ENCODE measurements around the gene BBLN. TPM values are rescaled to one million over a fixed set of nuclear protein-coding genes. Genes with fewer than 3 reads are reported as not detected.

The BBLN gene
- total and polyA plus RNA-seq, 2 of the 4 experiments (the other 2 are of a cell fraction): 25.1 to 103 TPM

- Histone ChIP-seq H3K27ac (ENCODE audit: insufficient read depth, low read length) (no peak overlapping the region), H3K9me1 (ENCODE audit: insufficient read depth, low read length) (peaks cover 10% of the 10 kb centered on the region), H2BK20ac (ENCODE audit: low read depth, low read length) (no peak overlapping the region), H3K79me1 (ENCODE audit: low read depth in 1 of 2, low read length in 2 of 2) (peaks cover 9 to 39% of the 10 kb centered on the region in 2 experiments; a peak in 3 of 4 replicates), H3K4me3 (ENCODE audit: insufficient read depth, low read depth, low read length) (no peak overlapping the region), H2AK5ac (ENCODE audit: low read depth, low read length) (no peak overlapping the region), H4K5ac (ENCODE audit: low read depth, low read length) (no peak overlapping the region), H4K8ac (ENCODE audit: low read depth in 2 of 2, low read length in 2 of 2) (no peak overlapping the region), H4K20me1 (ENCODE audit: insufficient read depth, low read length) (peaks cover 17% of the 10 kb centered on the region; the same call in 1 of the 2 replicates), H2AFZ (replicated peaks; ENCODE audit: low read length, poor library complexity) (peak overlapping the region; percentile 33), H3K9me3 (ENCODE audit: control insufficient read depth, insufficient read depth, low read length) (no peaks in the 10 kb centered on the region), H3K4me2 (ENCODE audit: low read depth, low read length) (no peak overlapping the region), H2AK9ac (replicated peaks; ENCODE audit: low read depth, low read length, poor library complexity) (peak overlapping the region; percentile 55), H3K56ac (ENCODE audit: extremely low read depth, insufficient read depth, low read length) (no peak overlapping the region), H3K4ac (ENCODE audit: low read depth, low read length) (no peak overlapping the region), H2BK15ac (ENCODE audit: low read depth, low read length) (no peak overlapping the region), H4K91ac (ENCODE audit: insufficient read depth, low read depth, low read length) (no peak overlapping the region), H3K23ac (ENCODE audit: low read depth, low read length) (no peak overlapping the region), H3K36me3 (ENCODE audit: control insufficient read depth, insufficient read depth, low read length) (peaks cover 24% of the 10 kb centered on the region), H2BK5ac (ENCODE audit: low read depth, low read length, poor library complexity, severe bottlenecking) (no peak overlapping the region), H3K14ac (replicated peaks; ENCODE audit: low read depth, low read length) (no peak overlapping the region), H3K9ac (ENCODE audit: low read depth, low read length) (no peak overlapping the region), H3K4me1 (ENCODE audit: control insufficient read depth, insufficient read depth, low read length) (peaks cover 10% of the 10 kb centered on the region; the same call in 1 of the 2 replicates), H3K27me3 (ENCODE audit: control insufficient read depth, insufficient read depth, low read length) (no peaks in the 10 kb centered on the region), H2BK120ac (ENCODE audit: low read depth, low read length) (no peak overlapping the region), H3K18ac (ENCODE audit: low read depth, low read length) (no peak overlapping the region)
- DNase-seq (peak; percentile 45), ATAC-seq (ENCODE audit: low read depth) (no peak)
- in situ Hi-C loops (cut with MboI; ENCODE audit: low sequenced_read_pairs): no loop called here
- no TSS peak for BruUV-seq (replicated peaks)
- ChIA-PET CTCF (interaction anchor here (0.7 to 0.9 kb wide), 2 partner anchors 12 to 90 kb away, joined by 3 read pairs; no protein-coding TSS in a partner anchor), POLR2A (ENCODE audit: unreplicated experiment) (no interaction called here)
- dilution Hi-C loops (cut with HindIII; ENCODE audit: low sequenced_read_pairs, unreplicated experiment): no loop called here
- intact Hi-C loops (cut with micrococcal nuclease): no loop called here
- 100% methylated on average over 1 of the region's 16 CpGs; no CpG with 5 or more reads in 1 of the 2 experiments for WGBS, 2 experiments (ENCODE audit: extremely low coverage in 2 of 2, insufficient read length in 1 of 2)
- no peak for TF ChIP-seq RFX5 (IDR thresholded peaks at IDR 0.05; ENCODE audit: low read depth, low read length)
- TF ChIP-seq CHD1 (IDR thresholded peaks at IDR 0.05; ENCODE audit: low read depth, low read length): no peak
- no peak for TF ChIP-seq SMC3 (IDR thresholded peaks at IDR 0.05; ENCODE audit: low read depth, low read length)
- no peak for TF ChIP-seq FOS (IDR thresholded peaks at IDR 0.05; ENCODE audit: low read depth, low read length)
- no peak for TF ChIP-seq POLR2A (IDR thresholded peaks at IDR 0.05; ENCODE audit: low read depth, low read length)
- no peak for TF ChIP-seq BHLHE40 (IDR thresholded peaks at IDR 0.05; ENCODE audit: low read depth, low read length)
- no peak for TF ChIP-seq MXI1 (IDR thresholded peaks at IDR 0.05; ENCODE audit: borderline replicate concordance, low read depth, low read length)
- peak; percentile 46 for TF ChIP-seq RAD21 (IDR thresholded peaks at IDR 0.05; ENCODE audit: low read length)
- no peak for TF ChIP-seq MAFK (IDR thresholded peaks at IDR 0.05; ENCODE audit: low read depth, low read length)
- TF ChIP-seq NFE2L2 (IDR thresholded peaks at IDR 0.05; ENCODE audit: low read depth, low read length): no peak
- no peak for TF ChIP-seq RCOR1 (IDR thresholded peaks at IDR 0.05; ENCODE audit: insufficient replicate concordance, low read length)
- TF ChIP-seq CTCF (conservative IDR thresholded peaks at IDR 0.05; ENCODE audit: low read depth, low read length): peak; percentile 55
- no peak for TF ChIP-seq CEBPB (IDR thresholded peaks at IDR 0.05; ENCODE audit: low read depth, low read length)
- no peak for TF ChIP-seq ELK1 (IDR thresholded peaks at IDR 0.05; ENCODE audit: borderline replicate concordance, low read depth, low read length)
- no peak for TF ChIP-seq MAZ (IDR thresholded peaks at IDR 0.05; ENCODE audit: borderline replicate concordance, low read depth, low read length)
Observed at GRCh38 chr9:128124873-128125579, 35.0 kb upstream of the BBLN start.
